A673 (cell line): Measurements from ENCODE around the gene CACHD1. TPM values are rescaled to one million over a fixed set of nuclear protein-coding genes. Genes with fewer than 3 reads are reported as not detected.

ENCODE experiments used
- BruUV-seq: library from RNA; stranded (reverse); fragments of 400-500 nt; replicated peaks from 2 replicates; lab custom pipeline; 2021; lab: Mats Ljungman, UMichigan
- CTCF ChIA-PET: fragments of 300-600 bp; sonication (Branson Sonifier 250); formaldehyde crosslinking; loops from one replicate; lab custom pipeline; 2022; ENCODE audit warnings: antibody characterized with exemption; lab: Charles Lee
- POLR2A ChIA-PET: fragments of 300-600 bp; sonication (Branson Sonifier 250); formaldehyde crosslinking; loops from one replicate; lab custom pipeline; 2022; ENCODE audit warnings: antibody characterized with exemption; ENCODE audit not compliant: low non-redundant PET; lab: Charles Lee
- DNase-seq: peaks from one replicate; pipeline ENCODE4 v3.0.0-alpha.2; 2015; ENCODE audit warnings: low spot score
- H3K27ac ChIP-seq: fragments of 200-600 bp; sonication (generic); 2 replicates; pipeline ENCODE4 v1.5.1; 2016; ENCODE audit warnings: mixed run types, low read depth, mild to moderate bottlenecking, mixed read lengths, antibody characterized with exemption, low read length; ENCODE audit not compliant: poor library complexity, severe bottlenecking
- H3K27me3 ChIP-seq: fragments of 200-600 bp; sonication (generic); replicated peaks from 2 replicates; pipeline ENCODE4 v1.6.1; 2017; ENCODE audit warnings: mixed run types, low read depth, mild to moderate bottlenecking, mixed read lengths, antibody characterized with exemption, low read length; ENCODE audit not compliant: insufficient read depth, poor library complexity
- H3K36me3 ChIP-seq: fragments of 200-600 bp; sonication (generic); 2 replicates; pipeline ENCODE4 v1.6.1; 2016; ENCODE audit warnings: mixed run types, mild to moderate bottlenecking, mixed read lengths, antibody characterized with exemption, low read length; ENCODE audit not compliant: insufficient read depth, poor library complexity, severe bottlenecking
- H3K4me1 ChIP-seq: fragments of 200-600 bp; sonication (generic); 2 replicates; pipeline ENCODE4 v1.6.1; 2017; ENCODE audit warnings: mixed run types, mild to moderate bottlenecking, mixed read lengths, antibody characterized with exemption, low read length; ENCODE audit not compliant: insufficient read depth, poor library complexity, severe bottlenecking
- H3K4me3 ChIP-seq: fragments of 200-600 bp; sonication (generic); 2 replicates; pipeline ENCODE4 v1.5.1; 2016; ENCODE audit warnings: low read depth, mixed run types, mild to moderate bottlenecking, mixed read lengths, low read length; ENCODE audit not compliant: poor library complexity, severe bottlenecking
- H3K9me3 ChIP-seq: fragments of 200-600 bp; sonication (generic); 2 replicates; pipeline ENCODE4 v1.6.1; 2016; ENCODE audit warnings: mixed run types, low read depth, mild to moderate bottlenecking, mixed read lengths, antibody characterized with exemption, low read length; ENCODE audit not compliant: poor library complexity, severe bottlenecking
- EZH2 ChIP-seq: fragments of 200-600 bp; sonication (generic); IDR thresholded peaks from 2 replicates; pipeline ENCODE4 v1.6.1; 2017; ENCODE audit warnings: borderline replicate concordance, low read depth, mild to moderate bottlenecking, mixed read lengths, antibody characterized with exemption, low read length; ENCODE audit not compliant: poor library complexity, severe bottlenecking
- intact Hi-C: fragments of 100-400 bp; cut with micrococcal nuclease; formaldehyde crosslinking; loops from one replicate; pipeline ENCODE4 v1.10.0; 2022; ENCODE audit not compliant: unreplicated experiment
- total RNA-seq: library from RNA; stranded (reverse); gene quantifications from 2 replicates; pipeline ENCODE4 v1.2.3, GENCODE V29; 2021
- TF ChIP-seq, protein P1 (sequence below): fragments of 300-800, 200-600 bp; sonication (generic); conservative IDR thresholded peaks from 2 replicates; pipeline ENCODE4 v1.5.1; 2017; ENCODE audit warnings: low read depth, mild to moderate bottlenecking, antibody characterized with exemption, low read length, moderate library complexity, mixed read lengths

Gene CACHD1
- total RNA-seq, 1 experiment from 2014 or later = 39.2 TPM

DNA sequence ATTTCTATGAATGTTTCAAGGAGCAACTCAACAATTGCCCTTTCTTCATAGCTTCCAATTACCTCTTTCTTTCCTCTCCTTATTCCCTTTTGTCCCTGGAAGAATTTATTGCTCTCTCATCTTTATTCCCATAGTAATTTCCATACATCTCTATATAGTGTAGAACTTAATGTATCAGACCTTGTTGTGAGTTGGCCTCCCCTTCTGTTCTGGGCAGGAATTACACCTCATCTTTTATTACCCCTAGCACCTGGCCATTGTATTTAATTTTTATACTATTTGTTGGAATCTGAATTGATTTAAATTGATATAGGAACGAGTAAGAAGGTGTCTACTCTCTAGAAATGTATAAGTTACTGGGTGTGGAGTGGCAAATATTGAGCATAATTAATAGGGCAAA, 114.5 kb downstream of the CACHD1 start:
- H3K27me3 ChIP-seq = no peaks in the 10 kb centered on the region
- CTCF ChIA-PET = no interaction called here
- BruUV-seq = no TSS peak
- TF ChIP-seq, protein P1, sequence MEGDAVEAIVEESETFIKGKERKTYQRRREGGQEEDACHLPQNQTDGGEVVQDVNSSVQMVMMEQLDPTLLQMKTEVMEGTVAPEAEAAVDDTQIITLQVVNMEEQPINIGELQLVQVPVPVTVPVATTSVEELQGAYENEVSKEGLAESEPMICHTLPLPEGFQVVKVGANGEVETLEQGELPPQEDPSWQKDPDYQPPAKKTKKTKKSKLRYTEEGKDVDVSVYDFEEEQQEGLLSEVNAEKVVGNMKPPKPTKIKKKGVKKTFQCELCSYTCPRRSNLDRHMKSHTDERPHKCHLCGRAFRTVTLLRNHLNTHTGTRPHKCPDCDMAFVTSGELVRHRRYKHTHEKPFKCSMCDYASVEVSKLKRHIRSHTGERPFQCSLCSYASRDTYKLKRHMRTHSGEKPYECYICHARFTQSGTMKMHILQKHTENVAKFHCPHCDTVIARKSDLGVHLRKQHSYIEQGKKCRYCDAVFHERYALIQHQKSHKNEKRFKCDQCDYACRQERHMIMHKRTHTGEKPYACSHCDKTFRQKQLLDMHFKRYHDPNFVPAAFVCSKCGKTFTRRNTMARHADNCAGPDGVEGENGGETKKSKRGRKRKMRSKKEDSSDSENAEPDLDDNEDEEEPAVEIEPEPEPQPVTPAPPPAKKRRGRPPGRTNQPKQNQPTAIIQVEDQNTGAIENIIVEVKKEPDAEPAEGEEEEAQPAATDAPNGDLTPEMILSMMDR = peak; percentile 47
- no peak for TF ChIP-seq EZH2
- peaks cover 16% of the 10 kb centered on the region for H3K4me1 ChIP-seq
- POLR2A ChIA-PET = no interaction called here
- intact Hi-C loops = no loop called here
- no peaks in the 10 kb centered on the region for H3K9me3 ChIP-seq
- no peaks in the 10 kb centered on the region for H3K36me3 ChIP-seq
- H3K4me3 ChIP-seq = no peak overlapping the region
- H3K27ac ChIP-seq = no peak overlapping the region
- DNase-seq = no peak

DNA sequence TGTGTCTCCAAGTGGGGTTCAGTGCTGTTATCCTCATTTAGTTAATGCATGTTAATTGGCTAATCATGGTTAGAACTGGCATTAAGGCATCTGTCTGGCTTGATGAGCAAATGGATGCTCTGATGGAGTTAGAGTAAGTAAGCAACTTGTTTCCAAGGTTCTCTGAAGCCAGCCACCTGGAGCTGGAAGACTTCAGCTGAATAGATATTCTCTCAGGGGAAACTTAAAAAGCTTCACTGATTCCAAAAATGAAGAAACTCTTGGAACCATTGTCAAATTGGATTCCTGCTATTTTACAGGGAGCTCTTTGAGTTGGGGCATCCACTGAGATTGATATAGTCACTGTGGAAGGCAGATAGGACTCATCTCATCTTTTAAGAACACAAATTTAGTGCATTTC, 118.9 kb downstream of the CACHD1 start:
- Histone ChIP-seq H3K9me3 (no peaks in the 10 kb centered on the region), H3K27me3 (no peaks in the 10 kb centered on the region), H3K4me3 (no peak overlapping the region), H3K27ac (no peak overlapping the region), H3K36me3 (no peaks in the 10 kb centered on the region), H3K4me1 (no peaks in the 10 kb centered on the region)
- DNase-seq = no peak
- ChIA-PET POLR2A (no interaction called here), CTCF (no interaction called here)
- intact Hi-C loops = no loop called here
- BruUV-seq = no TSS peak
- TF ChIP-seq, protein P1 = no peak
- no peak for TF ChIP-seq EZH2

DNA sequence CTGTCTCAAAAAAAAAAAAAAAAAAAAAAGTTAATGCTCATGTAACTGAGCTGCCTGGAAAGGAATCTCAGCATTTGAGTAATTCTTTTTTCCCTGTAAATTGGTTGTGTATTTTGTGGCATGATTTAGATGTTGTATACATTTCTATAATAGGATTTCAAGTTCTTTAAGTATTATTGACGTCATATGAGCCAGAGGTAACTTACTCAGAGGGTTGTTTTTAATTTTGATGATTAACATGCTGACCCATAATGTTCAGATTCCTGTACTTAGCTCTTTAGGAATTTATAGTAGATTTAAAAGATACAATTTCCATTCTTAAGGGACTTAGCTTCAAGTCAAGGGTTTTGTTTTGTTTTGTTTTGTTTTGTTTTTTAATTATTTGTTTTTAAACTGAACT, 120.4 kb downstream of the CACHD1 start:
- CTCF ChIA-PET = no interaction called here
- POLR2A ChIA-PET = interaction anchor here (0.6 kb wide), 1 partner anchor 44 kb away, joined by 4 read pairs; no protein-coding TSS in a partner anchor
- BruUV-seq = no TSS peak

More for the DNA sequence above, 120.4 kb downstream of the CACHD1 start:
- Histone ChIP-seq H3K4me3 (no peak overlapping the region), H3K27ac (no peak overlapping the region), H3K36me3 (no peaks in the 10 kb centered on the region), H3K9me3 (no peaks in the 10 kb centered on the region), H3K27me3 (no peaks in the 10 kb centered on the region), H3K4me1 (no peaks in the 10 kb centered on the region)
- TF ChIP-seq EZH2 = no peak
- TF ChIP-seq, protein P1 = no peak
- DNase-seq = no peak
- intact Hi-C loops = no loop called here
